Neural crest cell (in vitro differentiated cells): ENCODE data around the gene LRFN5. TPM values are rescaled to one million over a fixed set of nuclear protein-coding genes. Genes with fewer than 3 reads are reported as not detected.
A peak's percentile ranks its signal among the peaks of the same experiment; 100 is the strongest.
"Not testable (repeated sequence)": the region's sequence is repeated elsewhere in the genome, so short reads cannot be mapped to it uniquely, and the experiment has no call there.

Source experiments
- DNase-seq: peaks from one replicate; pipeline ENCODE4 v3.0.0; 2021; ENCODE audit warnings: low read depth, mixed read lengths, low spot score
- H3K27ac Mint-ChIP-seq: one replicate; pipeline ENCODE4 v1.8.0; 2021; ENCODE audit warnings: mild to moderate bottlenecking, mixed read lengths; ENCODE audit not compliant: unreplicated experiment
- H3K27me3 Mint-ChIP-seq: 2 replicates; pipeline ENCODE4 v1.8.0; 2021; ENCODE audit warnings: low read depth, mild to moderate bottlenecking, mixed read lengths
- H3K36me3 Mint-ChIP-seq: 2 replicates; pipeline ENCODE4 v1.8.0; 2021; ENCODE audit warnings: low read depth, mild to moderate bottlenecking, mixed read lengths
- H3K4me1 Mint-ChIP-seq: 2 replicates; pipeline ENCODE4 v1.8.0; 2021; ENCODE audit warnings: mixed read lengths
- H3K4me3 Mint-ChIP-seq: one replicate; pipeline ENCODE4 v1.8.0; 2021; ENCODE audit warnings: mild to moderate bottlenecking, mixed read lengths
- H3K9me3 Mint-ChIP-seq: 2 replicates; pipeline ENCODE4 v1.8.0; 2021; ENCODE audit warnings: mixed read lengths
- CTCF ChIP-seq: fragments of 200-600 bp; sonication (generic); conservative IDR thresholded peaks from 2 replicates; pipeline ENCODE4 v1.5.0; 2021; ENCODE audit warnings: antibody characterized with exemption, mild to moderate bottlenecking
- long read RNA-seq: library from polyadenylated mRNA; unstranded; transcript quantifications from one replicate; pipeline ENCODE4 v2.0.0, GENCODE V29; 2020
- total RNA-seq: library from RNA; stranded (reverse); gene quantifications from 2 replicates; pipeline ENCODE4 v1.2.1, GENCODE V29; 2021

LRFN5 gene
- total RNA-seq, result 1.3 and 1.5 TPM in 2 replicates
- long read RNA-seq, partial matches to known transcripts, result 1 of 1 reads
- long read RNA-seq, other reads (novel, unspliced or antisense), result 0 of 1 reads

- Mint-ChIP-seq H3K27ac (peak within 1 kb of the TSS; percentile 39), H3K4me3 (peak within 1 kb of the TSS; percentile 91), H3K9me3 (no peaks in the 10 kb centered on the region), H3K4me1 (peaks cover 67% of the 10 kb centered on the region), H3K36me3 (no peaks in the 10 kb centered on the region), H3K27me3 (peaks cover 74% of the 10 kb centered on the region)
- DNase-seq, result peak; percentile 49
- no peak for TF ChIP-seq CTCF
These were observed at the start of gene LRFN5 for GRCh38 chr14:41606532-41607303. Gene LRFN5, plus strand, starts transcription at chr14:41606876.

GRCh38 chr14:41558490-41558889 is 48.2 kb upstream of the LRFN5 start:
- Mint-ChIP-seq H3K27ac (no peak overlapping the region), H3K4me1 (no peaks in the 10 kb centered on the region), H3K4me3 (no peak overlapping the region), H3K36me3 (no peaks in the 10 kb centered on the region), H3K9me3 (no peaks in the 10 kb centered on the region), H3K27me3 (no peaks in the 10 kb centered on the region)
- no peak for TF ChIP-seq CTCF
- DNase-seq, result no peak

GRCh38 chr14:41566864-41567263 is 39.8 kb upstream of the LRFN5 start:
- H3K4me1 Mint-ChIP-seq, DNase-seq, H3K9me3 Mint-ChIP-seq, H3K27me3 Mint-ChIP-seq, H3K36me3 Mint-ChIP-seq, H3K4me3 Mint-ChIP-seq, H3K27ac Mint-ChIP-seq: not testable (repeated sequence)

- no peaks in the 10 kb centered on the region for H3K4me1 Mint-ChIP-seq
- no peak overlapping the region for H3K27ac Mint-ChIP-seq
- no peaks in the 10 kb centered on the region for H3K36me3 Mint-ChIP-seq
- no peaks in the 10 kb centered on the region for H3K27me3 Mint-ChIP-seq
- TF ChIP-seq CTCF, result no peak
- no peak for DNase-seq
- no peak overlapping the region for H3K4me3 Mint-ChIP-seq
- H3K9me3 Mint-ChIP-seq, result peaks cover 2% of the 10 kb centered on the region
These were observed 37.7 kb upstream of the LRFN5 start for GRCh38 chr14:41568979-41569378.

GRCh38 chr14:41570415-41571155 is 36.1 kb upstream of the LRFN5 start:
- DNase-seq, result no peak
- TF ChIP-seq CTCF, result no peak
- Mint-ChIP-seq H3K36me3 (no peaks in the 10 kb centered on the region), H3K27me3 (no peaks in the 10 kb centered on the region), H3K9me3 (peaks cover 2% of the 10 kb centered on the region), H3K4me3 (no peak overlapping the region), H3K4me1 (no peaks in the 10 kb centered on the region), H3K27ac (no peak overlapping the region)

- H3K36me3 Mint-ChIP-seq, result no peaks in the 10 kb centered on the region
- H3K4me3 Mint-ChIP-seq, result no peak overlapping the region
- DNase-seq, result no peak
- no peaks in the 10 kb centered on the region for H3K27me3 Mint-ChIP-seq
- peaks cover 6% of the 10 kb centered on the region for H3K4me1 Mint-ChIP-seq
- H3K9me3 Mint-ChIP-seq, result no peaks in the 10 kb centered on the region
- TF ChIP-seq CTCF, result no peak
- H3K27ac Mint-ChIP-seq, result no peak overlapping the region
These were observed 20.4 kb upstream of the LRFN5 start for GRCh38 chr14:41586237-41586636.
